DMS 273 (cell line): ENCODE data around the gene CAMKV.
A peak's percentile ranks its signal among the peaks of the same experiment; 100 is the strongest.
"Not testable (repeated sequence)": the region's sequence is repeated elsewhere in the genome, so short reads cannot be mapped to it uniquely, and the experiment has no call there.

ENCODE experiments used
- DNase-seq: peaks from one replicate; lab custom pipeline; 2025; ENCODE audit not compliant: unreplicated experiment; lab: John Stamatoyannopoulos, UW

CAMKV gene

DNA sequence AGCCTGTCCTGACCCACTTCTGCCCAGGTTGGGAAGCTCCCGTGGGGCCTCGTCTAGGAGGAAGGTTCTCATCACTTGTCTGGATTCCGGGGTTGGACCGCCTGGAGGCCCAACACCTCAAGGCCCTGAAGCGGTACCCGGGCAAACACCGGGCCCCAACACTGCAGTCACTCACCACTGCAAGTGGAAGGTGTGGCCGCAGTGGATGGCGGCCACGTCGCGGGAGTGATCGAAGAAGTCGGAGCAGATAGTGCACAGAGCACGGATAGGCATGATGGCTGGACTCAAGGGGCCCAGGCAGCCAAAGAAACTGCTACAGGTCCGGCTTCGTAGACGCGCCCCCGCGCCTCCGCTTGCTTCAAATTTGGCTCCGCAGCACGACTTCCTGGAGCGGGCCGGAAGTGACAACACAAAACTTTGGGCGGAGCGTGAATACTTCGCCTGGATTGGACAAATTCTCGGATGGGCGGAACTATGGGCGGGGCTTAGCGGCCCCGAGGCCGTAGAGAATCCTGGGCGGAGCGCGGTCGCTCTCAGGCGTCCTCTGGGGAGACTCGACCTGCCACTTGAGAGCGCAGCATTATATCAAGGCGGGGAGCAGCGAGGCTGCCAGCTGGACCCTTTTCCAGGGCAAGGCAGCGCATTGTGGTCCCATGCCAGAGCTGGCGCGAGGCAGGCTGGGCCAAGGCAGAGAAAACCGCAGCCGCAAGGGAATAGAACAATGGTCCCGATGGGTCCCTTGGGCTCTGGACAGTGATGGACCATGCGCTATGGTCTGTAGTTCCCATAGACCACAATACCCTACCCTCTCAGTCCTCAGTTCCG, 13.3 kb downstream of the CAMKV start, which contains the start of gene TRAIP:
Gene TRAIP (minus strand): TSS at position 384 of the 825 bp plus-strand sequence. CDS start 111 bp downstream, at position 273.
- DNase-seq = peak; percentile 97

GRCh38 chr3:49855662-49856061, 14.0 kb downstream of the CAMKV start:
- DNase-seq = no peak

GRCh38 chr3:49845694-49846093, 24.0 kb downstream of the CAMKV start:
- no peak for DNase-seq

- DNase-seq = no peak
These were observed 25.1 kb downstream of the CAMKV start for GRCh38 chr3:49844464-49845183.

GRCh38 chr3:49842843-49843517, 26.7 kb downstream of the CAMKV start:
- no peak for DNase-seq

GRCh38 chr3:49841806-49842205, 27.9 kb downstream of the CAMKV start:
- DNase-seq = peak; percentile 20

- peak; percentile 54 for DNase-seq
These were observed 28.5 kb downstream of the CAMKV start for GRCh38 chr3:49841126-49841696.

- peak; percentile 7 for DNase-seq
These were observed 29.3 kb downstream of the CAMKV start for GRCh38 chr3:49840388-49840787.

DNA sequence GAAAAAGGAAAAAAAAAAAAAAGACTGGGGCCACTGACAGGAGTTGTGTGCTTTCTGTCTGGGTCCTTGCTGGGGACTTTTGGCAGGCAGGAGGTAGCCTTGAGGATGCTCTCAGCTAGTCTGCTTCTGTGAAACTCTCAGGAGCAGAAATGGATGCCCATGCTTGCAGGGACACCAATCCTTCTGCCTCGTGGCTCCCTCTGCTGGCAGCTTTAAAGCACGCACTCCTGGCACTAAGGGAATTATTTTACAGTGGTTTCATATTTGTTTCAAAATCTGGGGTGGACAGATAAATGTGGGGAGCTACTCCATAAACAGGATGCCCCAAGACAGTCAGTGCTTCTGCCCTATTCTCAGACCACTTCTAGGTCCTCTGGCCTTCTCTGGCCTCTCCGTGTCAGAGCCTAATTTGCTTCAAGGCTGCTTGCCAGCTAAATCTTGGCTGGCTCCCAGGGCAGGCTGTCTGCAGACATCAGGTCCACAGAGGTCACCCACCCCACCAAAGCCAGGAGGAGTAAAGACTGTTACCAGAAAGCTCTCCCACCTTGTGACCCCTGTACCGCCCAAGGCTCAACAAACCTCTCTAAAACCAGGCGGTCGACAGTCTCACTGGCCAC, 30.4 kb downstream of the CAMKV start:
- DNase-seq = peak; percentile 85

DNA sequence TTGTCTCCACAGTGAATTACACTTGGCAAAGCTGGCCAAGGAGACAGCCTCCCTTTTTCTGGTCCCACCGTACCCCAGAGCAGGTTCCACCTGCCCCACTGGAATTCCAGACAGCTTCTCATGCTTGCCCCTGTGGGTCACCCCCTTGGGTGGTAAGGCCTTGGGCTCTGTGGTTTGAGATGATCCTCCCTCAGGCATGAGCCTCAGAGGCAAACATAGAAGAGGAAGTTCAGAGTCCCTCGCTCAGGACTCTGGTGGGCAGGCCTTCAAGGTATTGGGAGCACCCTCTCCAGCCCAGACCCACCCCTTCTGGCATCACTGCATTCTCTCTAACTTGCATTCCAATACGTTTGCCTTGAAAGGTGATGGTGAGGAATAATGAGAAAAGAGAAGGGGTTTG, 38.4 kb downstream of the CAMKV start:
- no peak for DNase-seq

GRCh38 chr3:49826016-49826415, 43.7 kb downstream of the CAMKV start:
- DNase-seq = no peak

DNA sequence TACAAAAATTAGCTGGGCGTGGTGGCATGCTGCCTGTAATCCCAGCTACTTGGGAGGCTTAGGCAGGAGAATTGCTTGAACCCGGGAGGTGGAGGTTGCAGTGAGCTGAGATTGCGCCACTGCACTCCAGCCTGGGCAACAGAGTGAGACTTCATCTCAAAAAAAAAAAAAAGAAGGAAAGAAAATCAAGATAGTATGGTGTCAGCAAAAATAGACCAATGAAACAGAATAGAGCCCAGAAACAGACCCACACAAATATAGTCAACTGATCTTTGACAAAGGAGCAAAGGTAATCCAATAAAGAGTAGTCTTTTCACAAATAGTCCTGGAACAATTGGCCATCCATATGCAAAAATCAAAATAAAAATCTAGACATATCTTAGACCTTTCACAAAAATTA, 46.6 kb downstream of the CAMKV start:
- DNase-seq = not testable (repeated sequence)

DNA sequence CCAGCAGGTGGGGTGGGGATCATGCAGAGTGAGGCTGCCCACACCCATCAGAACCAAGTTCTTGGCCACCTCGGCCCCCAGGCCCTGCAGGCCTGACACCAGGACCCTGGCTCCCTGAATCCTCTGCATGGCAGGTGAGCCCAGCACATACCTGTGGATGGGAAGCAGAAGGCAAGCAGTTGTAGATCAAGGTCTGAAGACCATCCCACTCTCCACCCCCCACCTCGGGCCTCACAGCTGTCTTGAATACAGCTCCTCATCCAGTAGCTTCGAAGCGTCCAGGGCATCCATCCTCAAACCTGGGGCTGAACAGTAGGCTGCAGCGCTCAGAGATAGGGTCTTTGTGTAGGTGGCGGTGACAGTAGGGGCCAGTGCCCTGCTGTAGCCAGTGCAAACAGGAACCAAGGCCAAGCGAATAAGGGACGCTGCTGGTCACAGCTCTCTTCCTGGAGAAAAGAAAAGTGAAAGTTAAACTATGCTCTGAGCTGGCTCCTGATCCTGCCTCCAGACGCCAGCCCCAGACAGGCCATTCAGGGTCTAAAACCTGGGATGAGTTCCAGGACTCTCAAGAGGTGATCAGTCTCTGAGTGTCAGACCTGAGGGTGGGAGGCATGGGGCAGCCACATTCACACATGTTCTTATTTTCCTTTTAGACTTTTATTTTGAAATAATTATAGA, 56.1 kb downstream of the CAMKV start, which contains the start of gene UBA7:
Gene UBA7 (minus strand): TSS at position 457 of the 678 bp plus-strand sequence. CDS start 166 bp downstream, at position 291.
- peak; percentile 51 for DNase-seq

- DNase-seq = no peak
These were observed 56.7 kb downstream of the CAMKV start for GRCh38 chr3:49812916-49813496.
